ENCODE results near the gene CDH4.

GRCh38 chr20:61328911-61329558 is 77.0 kb downstream of the CDH4 start:
- TF ChIP-seq CTCF (IDR thresholded peaks at IDR 0.05; ENCODE audit: insufficient read depth, low read length) (no peak), POLR2AphosphoS5 (IDR thresholded peaks at IDR 0.05; ENCODE audit: low read depth) (no peak), REST (IDR thresholded peaks at IDR 0.05; ENCODE audit: insufficient replicate concordance, low read depth) (no peak), GABPA (IDR thresholded peaks at IDR 0.05; ENCODE audit: low read depth) (no peak), SPI1 (IDR thresholded peaks at IDR 0.05; ENCODE audit: borderline replicate concordance, low read depth) (no peak)
